Measurements from ENCODE around the gene ID4.
A peak's percentile ranks its signal among the peaks of the same experiment; 100 is the strongest.

DNA sequence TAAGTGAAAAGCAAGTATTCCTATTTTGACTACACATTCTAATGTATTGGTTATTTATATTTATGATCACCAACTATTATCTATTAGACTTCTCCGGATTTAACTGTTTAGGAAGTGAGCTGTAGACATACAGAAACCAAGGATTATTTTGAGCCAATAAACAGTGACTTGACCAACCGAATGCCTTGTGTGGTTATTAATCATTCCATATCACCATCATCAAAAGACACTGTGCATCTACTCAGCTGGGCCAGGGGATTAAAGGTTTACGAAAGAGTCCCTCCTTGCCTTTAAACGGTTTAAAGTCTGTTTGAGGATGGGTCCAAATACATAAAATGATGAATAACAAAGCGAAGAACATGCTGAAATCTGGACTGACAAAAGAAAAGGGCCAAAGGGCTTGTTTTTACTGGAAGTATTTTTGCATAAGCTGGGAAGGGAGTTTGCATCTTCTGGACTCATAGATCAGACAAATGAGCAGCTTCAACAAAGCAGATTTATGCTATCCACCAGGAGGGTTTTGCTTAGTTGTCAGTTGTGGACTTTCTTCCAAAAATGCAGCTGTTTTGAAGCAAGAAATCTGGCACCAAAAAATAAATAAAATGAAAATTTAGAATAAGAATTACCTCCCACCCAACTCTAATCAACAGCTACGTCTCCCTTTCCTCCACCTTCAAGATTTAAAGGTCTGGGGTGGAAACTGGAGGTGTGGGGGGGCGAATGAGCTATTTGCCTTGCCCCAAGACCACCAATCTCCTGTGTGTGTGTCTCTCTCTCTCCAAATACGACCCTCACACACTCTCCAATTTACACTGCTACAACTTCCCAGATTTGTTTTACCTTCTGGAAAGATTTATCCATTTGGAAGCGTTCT is 33.6 kb upstream of the ID4 start:
- TF ChIP-seq GATA3 (IDR thresholded peaks at IDR 0.05; ENCODE audit: low read depth, low read length): no peak
- peak; percentile 29; the same call in 1 of the 2 replicates for TF ChIP-seq GATA2 (IDR thresholded peaks at IDR 0.05; ENCODE audit: low read depth, low read length)

All from SH-SY5Y (cell line).